CD14-positive monocyte (primary cell): Measurements from ENCODE around the gene CDC42EP3. TPM values are rescaled to one million over a fixed set of nuclear protein-coding genes. Genes with fewer than 3 reads are reported as not detected.

Source experiments
- DNase-seq, 3 donors: peaks; one replicate each; pipeline ENCODE4 v3.0.0-alpha.2; 2011 to 2022
- H2AFZ ChIP-seq: 2 replicates; pipeline ENCODE4 v1.6.0; 2012; ENCODE audit warnings: mild to moderate bottlenecking, low read depth, low read length, inconsistent platforms; ENCODE audit not compliant: insufficient read depth, poor library complexity, severe bottlenecking
- H3K27ac ChIP-seq, 2 donors: 1 replicate in 1 of 2; 2 replicates in 1 of 2; pipeline ENCODE4 v1.5.1; 2012 to 2013; ENCODE audit warnings: low read length in 2 of 2, control low read depth in 1 of 2, inconsistent platforms in 1 of 2, low read depth in 1 of 2, mild to moderate bottlenecking in 1 of 2
- H3K27me3 ChIP-seq, 2 donors: one replicate each; pipeline versions ENCODE4 v1.6.0 to v1.6.1; 2011 to 2013; ENCODE audit warnings: low read length in 2 of 2; ENCODE audit not compliant: control insufficient read depth in 2 of 2, insufficient read depth in 2 of 2
- H3K36me3 ChIP-seq, 2 donors: replicated peaks in 1 of 2; 1 replicate in 1 of 2; 2 replicates in 1 of 2; pipeline versions ENCODE4 v1.5.1 to v1.6.1; 2012 to 2013; ENCODE audit warnings: low read length in 2 of 2, control low read depth in 1 of 2, inconsistent platforms in 1 of 2, mild to moderate bottlenecking in 1 of 2; ENCODE audit not compliant: insufficient read depth in 2 of 2, control insufficient read depth in 1 of 2
- H3K4me1 ChIP-seq, 2 donors: 1 replicate in 1 of 2; 2 replicates in 1 of 2; pipeline versions ENCODE4 v1.5.1 to v1.6.1; 2012 to 2013; ENCODE audit warnings: low read length in 2 of 2, control low read depth in 1 of 2, inconsistent platforms in 1 of 2, mild to moderate bottlenecking in 1 of 2, moderate library complexity in 1 of 2; ENCODE audit not compliant: insufficient read depth in 2 of 2, control insufficient read depth in 1 of 2
- H3K4me2 ChIP-seq: replicated peaks from 2 replicates; pipeline ENCODE3; 2012; ENCODE audit warnings: low read length, moderate library complexity, mild to moderate bottlenecking; ENCODE audit not compliant: poor library complexity, severe bottlenecking; ENCODE audit errors: extremely low read depth
- H3K4me3 ChIP-seq, 3 experiments: fragments of 200-600 bp in 1 of 3; sonication (generic) in 1 of 3; replicated peaks in 1 of 3; 1 replicate in 2 of 3; 2 replicates in 1 of 3; pipeline ENCODE4 v1.5.1; 2011 to 2013; ENCODE audit warnings: low read length in 3 of 3, mild to moderate bottlenecking in 3 of 3, control low read depth in 2 of 3, low read depth in 2 of 3, inconsistent platforms in 1 of 3, moderate library complexity in 1 of 3
- H3K79me2 ChIP-seq: 2 replicates; pipeline ENCODE4 v1.6.0; 2012; ENCODE audit warnings: mild to moderate bottlenecking, control low read depth, inconsistent platforms, low read length, moderate library complexity; ENCODE audit not compliant: insufficient read depth
- H3K9ac ChIP-seq: 2 replicates; pipeline ENCODE4 v1.6.0; 2017; ENCODE audit warnings: low read length, mild to moderate bottlenecking; ENCODE audit not compliant: insufficient read depth, poor library complexity, severe bottlenecking
- H3K9me3 ChIP-seq, 2 donors: replicated peaks in 1 of 2; 1 replicate in 1 of 2; 2 replicates in 1 of 2; pipeline versions ENCODE4 v1.5.1 to v1.6.1; 2012 to 2013; ENCODE audit warnings: low read length in 2 of 2, control low read depth in 1 of 2; ENCODE audit not compliant: control insufficient read depth in 1 of 2, insufficient read depth in 1 of 2
- H4K20me1 ChIP-seq: 2 replicates; pipeline ENCODE4 v1.6.0; 2012; ENCODE audit warnings: mild to moderate bottlenecking, low read length, control low read depth, moderate library complexity; ENCODE audit not compliant: insufficient read depth
- H3K27ac Mint-ChIP-seq, 7 donors: one replicate each; pipeline ENCODE4 v1.8.0; 2020; ENCODE audit warnings: mild to moderate bottlenecking in 7 of 7, mixed read lengths in 7 of 7, moderate library complexity in 6 of 7, inconsistent platforms in 2 of 7
- H3K27me3 Mint-ChIP-seq, 3 donors: one replicate each; pipeline ENCODE4 v1.8.0; 2021 to 2022; ENCODE audit warnings: low read depth in 3 of 3, mild to moderate bottlenecking in 3 of 3, mixed read lengths in 3 of 3, moderate library complexity in 3 of 3, inconsistent platforms in 1 of 3
- H3K36me3 Mint-ChIP-seq, 2 donors: one replicate each; pipeline ENCODE4 v1.8.0; 2020; ENCODE audit warnings: mixed read lengths in 2 of 2, inconsistent platforms in 1 of 2, mild to moderate bottlenecking in 1 of 2
- H3K4me1 Mint-ChIP-seq: one replicate; pipeline ENCODE4 v1.8.0; 2020; ENCODE audit warnings: mild to moderate bottlenecking, mixed read lengths
- H3K4me3 Mint-ChIP-seq, 2 donors: one replicate each; pipeline ENCODE4 v1.8.0; 2020; ENCODE audit warnings: mild to moderate bottlenecking in 2 of 2, mixed read lengths in 2 of 2, moderate library complexity in 1 of 2
- H3K9me3 Mint-ChIP-seq, 7 donors: one replicate each; pipeline ENCODE4 v1.8.0; 2020 to 2022; ENCODE audit warnings: mixed read lengths in 7 of 7, mild to moderate bottlenecking in 6 of 7, moderate library complexity in 6 of 7, inconsistent platforms in 2 of 7
- WGBS: methylation state at CpG from one replicate; pipeline ENCODE4 v1.1.5; 2013; ENCODE audit warnings: missing lambda C conversion rate; ENCODE audit not compliant: insufficient coverage; 5-methylcytosine and 5-hydroxymethylcytosine counted together
- intact Hi-C, 2 donors: fragments of 100-400 bp; cut with micrococcal nuclease; formaldehyde crosslinking; loops; one replicate each; pipeline versions ENCODE4 v1.15.0 to v1.15.1; 2023
- polyA plus RNA-seq, 3 donors: library from polyadenylated mRNA; depleted of rRNA in 1 of 3; unstranded in 2 of 3; stranded (reverse) in 1 of 3; fragments of 300-500 nt in 2 of 3; fragments of >200 nt in 1 of 3; fragmentation: Illumina TruSeq in 2 of 3; gene quantifications; 1 replicate in 2 of 3; 2 replicates in 1 of 3; pipeline ENCODE4 v1.2.3, GENCODE V29; 2012 to 2021
- TF ChIP-seq, protein P1 (sequence below): fragments of 200-600 bp; IDR thresholded peaks from one replicate; pipeline ENCODE4 v1.8.0; 2022; ENCODE audit warnings: antibody characterized with exemption, mild to moderate bottlenecking

Gene CDC42EP3
- polyA plus RNA-seq, 3 donors = 179 to 272 (median 249) TPM

DNA sequence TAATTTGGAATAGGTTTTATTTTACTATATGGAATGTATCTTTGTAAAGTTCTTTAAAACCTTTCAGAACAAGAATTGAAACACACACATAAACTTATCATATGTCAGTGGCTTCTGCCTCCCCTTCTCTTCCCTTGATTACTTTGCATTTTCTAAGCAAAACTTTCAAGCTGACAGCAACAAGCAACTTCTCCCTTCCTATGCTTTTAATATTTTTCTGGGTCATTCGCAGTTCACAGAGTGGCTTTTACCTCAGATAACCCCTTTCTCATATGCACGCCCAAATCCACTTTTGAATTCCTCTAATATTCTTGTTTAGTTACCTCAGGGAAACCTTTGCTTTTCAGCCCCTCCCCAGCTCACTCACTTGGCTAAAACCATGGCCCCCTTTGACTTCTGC, 36.7 kb upstream of the CDC42EP3 start:
- 0% methylated on average over 2 of the region's 2 CpGs for WGBS
- H4K20me1 ChIP-seq = no peaks in the 10 kb centered on the region
- Mint-ChIP-seq H3K4me3 (peak overlapping the region; percentile 31 to 77), H3K36me3 (no peaks in the 10 kb centered on the region), H3K4me1 (peaks cover 60% of the 10 kb centered on the region), H3K27me3 (no peaks in the 10 kb centered on the region), H3K27ac (peak overlapping the region in 6 of 7 donors; percentile 21 to 85 (median 44)), H3K9me3 (no peaks in the 10 kb centered on the region)
- peak overlapping the region; percentile 49 for H3K4me2 ChIP-seq
- intact Hi-C loops = no loop called here
- no peaks in the 10 kb centered on the region for H3K79me2 ChIP-seq
- no peaks in the 10 kb centered on the region for H3K27me3 ChIP-seq
- DNase-seq = peak in 1 of 3 donors; percentile 9
- peak overlapping the region in 1 of 3 experiments; percentile 41 for H3K4me3 ChIP-seq
- H2AFZ ChIP-seq = no peak overlapping the region
- H3K9ac ChIP-seq = no peak overlapping the region
- H3K4me1 ChIP-seq = peaks cover 56 to 61% of the 10 kb centered on the region in 2 donors
- TF ChIP-seq, protein P1, sequence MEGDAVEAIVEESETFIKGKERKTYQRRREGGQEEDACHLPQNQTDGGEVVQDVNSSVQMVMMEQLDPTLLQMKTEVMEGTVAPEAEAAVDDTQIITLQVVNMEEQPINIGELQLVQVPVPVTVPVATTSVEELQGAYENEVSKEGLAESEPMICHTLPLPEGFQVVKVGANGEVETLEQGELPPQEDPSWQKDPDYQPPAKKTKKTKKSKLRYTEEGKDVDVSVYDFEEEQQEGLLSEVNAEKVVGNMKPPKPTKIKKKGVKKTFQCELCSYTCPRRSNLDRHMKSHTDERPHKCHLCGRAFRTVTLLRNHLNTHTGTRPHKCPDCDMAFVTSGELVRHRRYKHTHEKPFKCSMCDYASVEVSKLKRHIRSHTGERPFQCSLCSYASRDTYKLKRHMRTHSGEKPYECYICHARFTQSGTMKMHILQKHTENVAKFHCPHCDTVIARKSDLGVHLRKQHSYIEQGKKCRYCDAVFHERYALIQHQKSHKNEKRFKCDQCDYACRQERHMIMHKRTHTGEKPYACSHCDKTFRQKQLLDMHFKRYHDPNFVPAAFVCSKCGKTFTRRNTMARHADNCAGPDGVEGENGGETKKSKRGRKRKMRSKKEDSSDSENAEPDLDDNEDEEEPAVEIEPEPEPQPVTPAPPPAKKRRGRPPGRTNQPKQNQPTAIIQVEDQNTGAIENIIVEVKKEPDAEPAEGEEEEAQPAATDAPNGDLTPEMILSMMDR = no peak
- no peaks in the 10 kb centered on the region for H3K36me3 ChIP-seq
- peak overlapping the region in 1 of 2 donors; percentile 44 for H3K27ac ChIP-seq
- H3K9me3 ChIP-seq = no peaks in the 10 kb centered on the region

DNA sequence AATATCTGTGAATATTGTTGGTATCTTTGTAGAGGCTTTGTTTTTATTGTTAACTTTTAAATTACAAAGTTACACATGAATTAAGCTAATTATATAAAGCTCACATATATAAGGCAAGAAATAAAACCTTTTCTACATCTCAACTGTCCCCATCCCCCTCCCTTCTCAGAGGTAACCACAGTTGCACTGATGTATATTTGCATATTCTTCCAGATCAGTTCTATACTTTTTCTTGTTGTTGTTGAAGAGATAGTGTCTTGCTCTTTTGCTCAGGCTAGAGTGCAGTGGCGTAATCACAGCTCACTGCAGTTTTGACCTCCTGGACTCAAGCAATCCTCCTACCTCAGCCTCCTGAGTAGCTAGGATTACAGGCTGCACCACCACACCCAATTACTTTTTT, 36.0 kb upstream of the CDC42EP3 start:
- H3K36me3 Mint-ChIP-seq = no peaks in the 10 kb centered on the region

More for the DNA sequence above, 36.0 kb upstream of the CDC42EP3 start:
- H3K4me3 ChIP-seq = peak overlapping the region in 1 of 3 experiments; percentile 41
- no peaks in the 10 kb centered on the region for H4K20me1 ChIP-seq
- Mint-ChIP-seq H3K9me3 (peaks cover 0 to 3% (median 0%) of the 10 kb centered on the region in 7 donors), H3K27ac (peak overlapping the region in 3 of 7 donors; percentile 15 to 74 (median 21)), H3K4me3 (no peak overlapping the region), H3K4me1 (peaks cover 56% of the 10 kb centered on the region), H3K27me3 (no peaks in the 10 kb centered on the region)
- H3K36me3 ChIP-seq = no peaks in the 10 kb centered on the region
- H3K4me1 ChIP-seq = peaks cover 50 to 54% of the 10 kb centered on the region in 2 donors
- no peak overlapping the region for H3K4me2 ChIP-seq
- no peaks in the 10 kb centered on the region for H3K79me2 ChIP-seq
- WGBS = no CpG with 5 or more reads among the region's 1 CpG
- TF ChIP-seq, protein P1 = no peak
- no peaks in the 10 kb centered on the region for H3K9me3 ChIP-seq
- H3K9ac ChIP-seq = no peak overlapping the region
- no peak overlapping the region for H2AFZ ChIP-seq
- DNase-seq = no peak
- intact Hi-C loops = no loop called here
- H3K27me3 ChIP-seq = no peaks in the 10 kb centered on the region
- peak overlapping the region in 1 of 2 donors; percentile 44 for H3K27ac ChIP-seq
